ENCODE results near the gene TENM4.

DNA sequence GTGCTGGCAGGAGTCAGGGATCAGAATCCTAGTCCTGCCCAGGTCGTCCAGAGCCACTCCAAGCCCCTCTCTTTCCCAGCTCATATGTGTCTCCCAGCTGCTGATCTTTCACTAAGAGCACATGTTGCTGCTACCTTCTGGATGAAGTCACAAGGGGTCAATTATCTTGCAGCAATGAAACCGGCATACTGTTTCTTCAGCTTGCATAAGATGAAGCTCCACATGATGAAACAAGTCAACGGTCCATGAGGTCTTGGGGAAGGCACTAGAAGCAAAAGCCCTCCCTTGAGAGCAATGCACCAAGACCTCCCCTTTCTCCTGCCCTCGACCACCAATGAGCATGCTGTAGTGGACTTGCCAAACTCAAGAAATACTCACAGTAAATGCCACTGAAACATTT, 148.9 kb downstream of the TENM4 start:
- TF ChIP-seq, protein P1, sequence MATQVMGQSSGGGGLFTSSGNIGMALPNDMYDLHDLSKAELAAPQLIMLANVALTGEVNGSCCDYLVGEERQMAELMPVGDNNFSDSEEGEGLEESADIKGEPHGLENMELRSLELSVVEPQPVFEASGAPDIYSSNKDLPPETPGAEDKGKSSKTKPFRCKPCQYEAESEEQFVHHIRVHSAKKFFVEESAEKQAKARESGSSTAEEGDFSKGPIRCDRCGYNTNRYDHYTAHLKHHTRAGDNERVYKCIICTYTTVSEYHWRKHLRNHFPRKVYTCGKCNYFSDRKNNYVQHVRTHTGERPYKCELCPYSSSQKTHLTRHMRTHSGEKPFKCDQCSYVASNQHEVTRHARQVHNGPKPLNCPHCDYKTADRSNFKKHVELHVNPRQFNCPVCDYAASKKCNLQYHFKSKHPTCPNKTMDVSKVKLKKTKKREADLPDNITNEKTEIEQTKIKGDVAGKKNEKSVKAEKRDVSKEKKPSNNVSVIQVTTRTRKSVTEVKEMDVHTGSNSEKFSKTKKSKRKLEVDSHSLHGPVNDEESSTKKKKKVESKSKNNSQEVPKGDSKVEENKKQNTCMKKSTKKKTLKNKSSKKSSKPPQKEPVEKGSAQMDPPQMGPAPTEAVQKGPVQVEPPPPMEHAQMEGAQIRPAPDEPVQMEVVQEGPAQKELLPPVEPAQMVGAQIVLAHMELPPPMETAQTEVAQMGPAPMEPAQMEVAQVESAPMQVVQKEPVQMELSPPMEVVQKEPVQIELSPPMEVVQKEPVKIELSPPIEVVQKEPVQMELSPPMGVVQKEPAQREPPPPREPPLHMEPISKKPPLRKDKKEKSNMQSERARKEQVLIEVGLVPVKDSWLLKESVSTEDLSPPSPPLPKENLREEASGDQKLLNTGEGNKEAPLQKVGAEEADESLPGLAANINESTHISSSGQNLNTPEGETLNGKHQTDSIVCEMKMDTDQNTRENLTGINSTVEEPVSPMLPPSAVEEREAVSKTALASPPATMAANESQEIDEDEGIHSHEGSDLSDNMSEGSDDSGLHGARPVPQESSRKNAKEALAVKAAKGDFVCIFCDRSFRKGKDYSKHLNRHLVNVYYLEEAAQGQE (IDR thresholded peaks at IDR 0.05; ENCODE audit: insufficient read depth in 1 of 2, low read depth in 2 of 2, low read length in 2 of 2), result no peak
- TF ChIP-seq SIN3A (IDR thresholded peaks at IDR 0.05; ENCODE audit: borderline replicate concordance, insufficient read depth, low read length) (no peak), POLR2AphosphoS5 (IDR thresholded peaks at IDR 0.05; ENCODE audit: low read depth, low read length) (no peak)
